HG03565 (cell line): ENCODE data around the gene SERTM2.
A peak's percentile ranks its signal among the peaks of the same experiment; 100 is the strongest.
"Not testable (repeated sequence)": the region's sequence is repeated elsewhere in the genome, so short reads cannot be mapped to it uniquely, and the experiment has no call there.

Source experiments
- ATAC-seq: cut with Tn5 transposase; IDR thresholded peaks from one replicate; pipeline ENCODE4 v1.9.1; 2021; ENCODE audit warnings: mild to moderate bottlenecking, moderate library complexity; ENCODE audit not compliant: unreplicated experiment

The SERTM2 gene

DNA sequence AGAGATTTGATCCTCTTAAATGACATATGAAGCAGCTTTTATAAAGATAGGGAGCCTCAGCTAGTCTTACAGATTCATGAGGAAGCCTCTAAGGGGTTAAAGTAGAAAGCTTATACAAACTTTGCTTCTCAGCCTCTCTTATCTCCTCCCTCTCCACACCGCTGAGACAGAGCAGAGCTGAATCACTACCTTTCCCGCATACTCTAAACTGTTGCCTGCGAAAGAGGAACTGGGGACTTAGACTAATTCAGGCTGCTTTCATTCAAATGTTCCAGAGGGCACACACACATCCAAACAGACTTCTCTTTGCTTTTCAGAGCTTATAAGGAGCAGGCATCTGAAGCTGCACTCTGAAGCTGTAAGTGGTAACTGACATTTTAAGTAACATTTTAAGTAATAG, at the start of gene SERTM2:
Gene SERTM2, plus strand, starts transcription at position 169 of the 400 bp plus-strand sequence. CDS start 7,213 bp downstream, outside the sequence.
- peak; percentile 91 for ATAC-seq

DNA sequence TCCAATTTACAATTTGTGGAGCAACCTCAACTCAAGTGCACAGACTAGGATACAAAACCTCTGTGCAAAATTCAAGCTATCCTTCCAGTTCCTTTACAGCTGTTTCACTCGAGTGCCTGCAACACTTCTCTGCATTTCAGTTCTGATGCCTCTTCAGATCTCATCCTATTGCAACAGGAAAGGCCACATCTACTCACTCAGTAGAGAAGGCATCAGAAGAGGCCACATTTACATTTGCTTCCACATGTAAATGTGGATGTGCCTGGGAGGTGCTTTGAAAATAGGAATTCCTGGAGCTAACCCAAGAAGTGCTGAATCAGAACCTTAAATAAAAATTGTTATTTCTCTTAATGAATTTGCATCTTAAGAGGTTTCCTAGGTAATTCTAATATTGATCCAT, 45.8 kb upstream of the SERTM2 start:
- ATAC-seq, result no peak

DNA sequence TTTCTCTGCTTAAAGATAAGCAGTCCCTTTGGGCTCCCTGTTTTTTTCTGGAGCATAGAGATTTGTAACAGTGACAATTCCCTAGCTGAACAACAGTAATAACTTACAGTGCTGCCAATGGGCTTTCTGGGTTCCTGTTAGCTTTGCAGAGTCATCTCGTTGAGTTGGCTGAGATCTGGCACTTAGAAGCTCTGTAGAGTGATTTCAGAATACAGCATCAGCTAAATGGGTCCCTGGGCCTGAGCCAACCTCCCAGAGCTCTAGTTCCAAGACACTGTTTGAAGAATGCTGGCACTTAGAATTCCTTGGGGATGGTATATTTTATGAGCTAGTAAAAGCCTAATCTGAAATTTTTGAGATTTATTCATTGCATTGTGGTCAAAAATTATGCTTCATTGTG, 43.5 kb upstream of the SERTM2 start:
- no peak for ATAC-seq

DNA sequence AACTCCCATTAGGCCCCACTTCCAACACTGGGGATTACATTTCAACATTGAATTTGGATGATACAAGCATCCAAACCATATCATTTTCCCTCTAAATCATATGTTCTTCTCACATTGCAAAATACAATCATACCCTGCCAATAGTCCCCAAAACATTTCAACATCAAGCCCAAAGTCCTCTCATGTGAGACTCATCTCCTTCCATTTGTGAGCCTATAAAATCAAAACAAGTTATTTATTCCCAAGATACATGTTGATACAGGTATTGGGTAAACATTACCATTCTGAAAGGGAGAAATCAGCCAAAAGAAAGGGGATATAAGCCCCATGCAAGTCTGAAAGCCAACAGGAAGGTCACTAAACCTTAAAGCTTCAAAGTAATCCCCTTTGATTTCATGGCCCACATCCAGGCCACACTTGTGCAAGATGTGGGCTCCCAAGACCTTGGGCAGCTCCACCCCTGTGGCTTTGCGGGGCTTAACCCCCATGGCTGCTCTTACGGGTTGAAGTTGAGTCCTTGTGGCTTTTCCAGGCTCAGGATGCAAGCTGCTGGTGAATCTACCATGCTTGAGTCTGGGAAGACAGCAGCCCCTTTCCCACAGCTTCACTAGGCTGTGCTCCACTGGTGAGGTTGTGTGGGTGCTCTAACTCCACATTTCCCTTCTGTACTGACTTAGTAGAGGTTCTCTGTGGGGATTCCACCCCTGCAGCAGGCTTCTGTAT, 40.6 kb upstream of the SERTM2 start:
- no peak for ATAC-seq

DNA sequence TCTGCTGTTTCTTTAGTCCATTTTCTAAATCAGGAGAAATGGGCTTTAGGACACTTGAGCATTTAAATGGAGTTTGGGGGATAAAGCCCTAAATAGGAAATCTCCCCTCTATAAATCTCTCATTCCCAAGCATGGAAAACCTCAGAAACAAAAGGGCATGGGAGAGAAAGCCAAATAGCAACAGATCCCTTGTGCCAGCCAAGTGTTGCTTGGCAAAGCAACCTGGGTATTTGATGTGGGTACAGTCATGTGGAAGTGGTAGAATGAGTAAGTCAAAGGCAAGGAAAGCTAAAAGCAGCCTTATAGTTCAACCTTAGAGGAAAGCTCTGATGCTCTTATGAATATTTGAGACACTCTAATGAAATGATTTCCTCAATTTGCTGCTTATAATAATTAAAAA, 29.5 kb upstream of the SERTM2 start:
- ATAC-seq, result no peak

DNA sequence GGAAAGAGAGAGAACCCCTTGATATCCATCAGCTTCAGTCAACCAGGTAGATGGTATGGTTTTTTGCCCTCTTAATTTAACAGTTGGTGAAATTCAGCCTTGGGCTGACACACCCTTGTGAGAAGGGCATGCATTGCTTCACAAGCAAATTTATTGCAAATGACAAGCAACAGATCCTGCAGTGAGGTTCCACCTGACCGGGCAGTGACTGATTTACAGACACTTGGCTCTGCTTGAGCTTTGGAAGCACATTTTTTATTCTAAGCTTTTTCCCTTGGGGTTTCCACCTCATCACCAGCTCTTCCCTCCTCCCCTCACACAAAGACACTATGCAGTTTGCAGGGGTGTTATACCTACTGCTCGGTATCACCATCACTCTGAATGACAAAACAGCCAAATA, 28.3 kb upstream of the SERTM2 start:
- ATAC-seq, result no peak

DNA sequence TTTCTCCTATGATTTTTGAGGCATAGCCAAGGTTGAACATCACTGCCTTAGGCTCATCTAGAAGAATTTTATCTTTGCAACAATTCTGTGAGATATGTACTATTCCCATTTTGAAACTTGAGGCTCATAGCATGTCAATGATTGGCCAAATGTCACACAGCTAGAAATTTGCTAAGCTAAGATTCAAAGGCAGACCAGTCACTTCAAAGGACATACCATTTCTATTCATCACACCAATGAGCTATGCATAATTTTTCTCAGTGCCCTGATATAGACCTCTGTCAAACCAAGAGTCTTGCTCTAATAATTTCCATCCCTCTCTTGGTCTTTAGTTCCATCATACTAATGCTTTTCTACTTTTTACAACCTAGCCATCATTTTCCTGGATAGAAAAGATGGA, 27.6 kb upstream of the SERTM2 start:
- no peak for ATAC-seq

DNA sequence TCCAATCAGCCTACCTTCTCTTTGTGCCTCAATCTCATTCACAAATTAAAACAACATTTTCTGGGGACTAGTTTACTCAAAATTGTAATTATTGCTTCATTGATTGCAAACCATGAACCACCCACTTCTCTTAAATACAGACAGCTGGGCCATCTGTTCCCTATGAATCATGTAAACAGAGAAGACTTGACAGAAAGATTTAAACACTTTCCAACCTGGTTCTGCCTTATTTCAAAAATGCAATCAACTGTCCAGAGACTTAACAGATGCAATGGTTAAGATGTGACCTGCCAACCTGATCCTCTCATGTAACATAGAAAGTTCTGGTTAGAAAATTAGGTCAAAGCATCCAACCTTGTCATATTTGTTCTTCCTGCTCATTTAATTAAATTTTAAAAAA, 20.8 kb upstream of the SERTM2 start:
- no peak for ATAC-seq

DNA sequence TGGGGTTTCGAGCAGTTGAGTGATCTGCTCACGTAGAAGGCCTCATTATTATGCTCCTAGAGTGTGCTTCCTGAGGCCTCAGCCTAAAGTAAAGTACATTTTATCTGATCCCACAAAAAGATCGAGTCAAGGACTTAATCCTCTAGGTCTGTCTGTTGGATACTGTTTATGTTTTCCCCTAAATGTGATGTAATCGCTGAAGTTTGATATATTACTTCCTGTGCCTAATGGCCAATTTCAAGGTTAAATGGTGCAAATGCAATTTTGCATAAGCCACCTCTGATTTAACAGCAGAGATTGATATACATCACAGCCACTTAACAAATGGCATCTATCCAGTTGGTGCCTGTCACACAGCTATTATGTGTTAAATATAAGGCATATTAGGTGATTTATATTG, 19.4 kb upstream of the SERTM2 start:
- no peak for ATAC-seq

DNA sequence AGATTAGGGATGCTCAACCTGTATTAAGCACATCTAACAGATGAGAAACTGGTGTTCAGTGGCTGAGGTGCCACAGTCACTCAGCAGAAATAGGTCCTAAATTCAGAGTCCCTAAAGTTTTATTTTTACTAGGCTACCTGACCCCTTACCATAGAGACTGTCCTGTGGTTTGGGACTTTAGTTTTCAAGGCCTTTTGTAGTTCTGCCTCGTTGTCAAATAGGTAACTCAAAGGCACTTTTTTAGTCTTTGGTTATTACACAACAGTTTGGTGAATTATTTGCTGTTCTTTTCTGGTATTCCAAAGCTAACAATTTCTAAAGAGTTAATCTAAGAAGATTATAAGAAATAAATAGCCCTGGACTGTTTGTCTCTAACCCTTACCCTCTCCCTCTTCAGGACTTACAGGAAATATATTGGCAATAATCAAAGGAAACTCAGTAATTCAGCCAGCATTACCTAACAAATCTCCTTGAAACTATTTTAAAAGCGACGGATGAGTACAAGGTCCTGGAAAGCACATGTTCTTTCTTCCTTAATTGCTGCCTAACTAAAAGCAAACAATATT, 12.8 kb upstream of the SERTM2 start:
- ATAC-seq, result no peak

DNA sequence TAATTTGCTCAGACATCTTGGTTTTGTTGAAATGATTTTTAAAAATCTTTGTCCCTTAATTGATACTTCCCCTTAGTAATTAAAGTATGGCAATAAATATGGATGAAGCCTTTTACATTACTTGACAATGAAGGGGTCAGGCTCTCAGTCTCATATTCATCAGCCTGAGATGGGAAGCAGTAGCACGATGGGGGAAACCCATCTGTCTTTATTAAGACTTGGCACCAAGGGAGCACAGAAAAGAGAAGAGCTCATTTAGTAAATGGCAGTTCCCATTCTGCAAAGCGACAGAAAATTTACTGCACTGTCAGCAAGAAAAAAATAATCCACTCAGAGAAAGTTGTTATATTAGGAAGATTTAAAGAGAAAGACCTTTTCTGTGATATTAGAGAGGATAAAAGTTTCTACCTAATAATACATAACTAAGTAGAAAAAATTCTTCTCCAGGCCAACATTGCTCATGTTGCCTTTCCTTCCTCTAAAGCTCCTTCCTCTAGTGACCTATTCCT, 7.9 kb upstream of the SERTM2 start:
- ATAC-seq, result no peak

DNA sequence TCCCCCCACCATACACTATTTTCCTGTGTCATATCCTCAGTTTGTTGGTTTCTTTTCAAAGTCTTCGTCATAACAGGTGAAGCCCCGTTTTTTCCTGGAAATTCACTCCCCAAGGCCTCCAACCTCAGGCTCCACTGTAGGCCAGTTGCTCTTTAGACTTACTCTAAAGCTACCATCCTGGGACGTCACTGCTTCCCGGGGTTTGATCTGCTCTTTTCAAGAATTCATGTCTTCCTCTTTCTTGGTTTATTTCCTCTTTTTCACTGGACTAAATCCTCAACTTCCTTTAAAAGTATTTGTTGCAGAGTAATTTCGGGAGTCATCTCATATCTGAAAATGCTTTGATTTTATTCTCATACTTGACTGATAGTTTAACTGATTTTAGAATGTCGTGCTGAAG, 6.5 kb upstream of the SERTM2 start:
- ATAC-seq, result no peak

DNA sequence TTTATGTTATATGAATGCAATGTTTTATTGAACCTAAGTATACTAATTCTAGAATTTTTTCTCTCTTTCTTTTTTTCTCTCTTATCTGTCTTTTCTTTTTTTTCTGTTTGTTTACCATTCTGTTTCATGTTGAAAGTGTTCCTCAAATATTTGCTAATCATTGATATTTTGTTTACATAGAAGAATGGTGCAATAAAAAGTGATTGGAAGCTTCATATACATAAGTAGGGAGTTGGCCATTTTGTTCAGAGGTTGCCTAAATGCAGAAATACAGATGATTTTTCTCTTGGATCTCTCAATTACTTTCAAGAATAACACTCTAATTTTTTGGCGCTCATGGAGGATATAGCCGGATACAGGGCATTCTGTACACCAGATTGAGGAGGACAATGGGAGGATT, 5.7 kb upstream of the SERTM2 start:
- no peak for ATAC-seq

DNA sequence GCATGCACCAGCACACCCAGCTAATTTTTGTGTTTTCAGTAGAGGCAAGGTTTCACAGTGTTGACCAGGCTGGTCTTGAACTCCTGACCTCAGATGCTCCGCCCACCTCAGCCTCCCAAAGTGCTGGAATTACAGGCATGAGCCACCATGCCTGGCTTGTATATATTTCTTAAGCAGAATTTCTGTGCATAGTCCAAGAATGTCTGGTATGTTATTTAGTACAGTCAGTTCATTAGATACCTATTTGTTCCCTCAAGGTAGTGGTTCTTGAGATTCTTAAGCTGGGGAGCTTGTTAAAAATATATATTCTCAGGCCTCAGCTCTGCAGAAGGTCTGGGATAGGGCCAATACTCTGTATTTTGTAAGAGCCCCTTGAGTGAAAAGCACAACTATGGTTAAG, 4.6 kb upstream of the SERTM2 start:
- no peak for ATAC-seq

DNA sequence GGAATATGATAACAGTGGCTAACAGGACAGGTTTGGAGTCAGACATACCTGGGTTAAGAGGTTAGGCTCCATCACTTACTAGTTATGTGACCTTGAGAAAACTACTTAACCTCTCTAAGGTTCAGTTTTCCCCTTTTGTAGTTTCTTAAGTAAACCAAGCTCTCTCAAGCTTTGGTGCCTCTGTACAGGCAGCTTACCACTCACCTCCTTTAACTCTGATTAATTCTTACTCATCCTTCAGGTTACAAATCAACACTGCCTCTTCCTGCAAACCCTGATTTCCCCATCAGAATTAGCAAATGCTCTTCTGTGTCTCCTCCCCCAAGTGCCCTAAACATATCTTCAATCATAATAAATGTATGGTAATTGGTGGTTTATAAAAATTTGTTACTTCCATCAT, 3.5 kb upstream of the SERTM2 start:
- no peak for ATAC-seq

DNA sequence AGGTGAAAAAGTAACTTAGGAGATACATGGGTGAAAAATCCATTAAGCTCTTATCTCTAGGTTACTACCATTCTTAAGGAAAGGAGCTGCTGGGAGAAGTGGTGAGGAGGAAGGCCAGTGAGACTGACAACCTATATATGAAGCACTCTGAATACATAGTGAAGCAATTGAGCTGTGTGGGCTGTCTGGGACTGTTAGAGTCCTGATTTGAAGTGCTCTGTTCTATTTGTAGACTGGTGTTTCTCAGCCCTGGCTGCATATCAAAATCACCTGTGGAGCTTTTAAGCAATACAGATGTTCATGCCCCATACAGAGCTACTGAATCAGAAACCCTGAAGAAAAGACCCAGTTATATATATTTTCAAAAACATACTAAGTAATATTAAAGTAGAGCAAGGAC, 3.9 kb downstream of the SERTM2 start:
- ATAC-seq, result no peak

DNA sequence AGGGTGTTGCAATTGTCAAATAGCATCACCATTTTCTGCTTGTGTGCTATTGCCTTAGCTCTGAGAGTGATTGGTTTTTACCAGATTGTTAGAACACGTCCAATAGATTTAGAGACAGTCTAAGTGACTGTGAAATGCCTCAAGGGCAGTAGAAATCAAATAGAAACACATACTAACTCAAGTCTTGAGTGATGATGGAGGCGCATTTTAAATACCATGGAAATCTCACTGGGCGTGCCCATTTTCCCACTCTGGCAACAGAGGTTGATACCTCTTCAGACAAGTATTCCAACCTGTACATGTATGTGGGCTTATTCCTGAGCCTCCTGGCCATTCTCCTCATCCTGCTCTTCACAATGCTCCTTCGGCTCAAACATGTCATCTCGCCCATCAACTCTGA, 7.2 kb downstream of the SERTM2 start:
- ATAC-seq, result no peak

DNA sequence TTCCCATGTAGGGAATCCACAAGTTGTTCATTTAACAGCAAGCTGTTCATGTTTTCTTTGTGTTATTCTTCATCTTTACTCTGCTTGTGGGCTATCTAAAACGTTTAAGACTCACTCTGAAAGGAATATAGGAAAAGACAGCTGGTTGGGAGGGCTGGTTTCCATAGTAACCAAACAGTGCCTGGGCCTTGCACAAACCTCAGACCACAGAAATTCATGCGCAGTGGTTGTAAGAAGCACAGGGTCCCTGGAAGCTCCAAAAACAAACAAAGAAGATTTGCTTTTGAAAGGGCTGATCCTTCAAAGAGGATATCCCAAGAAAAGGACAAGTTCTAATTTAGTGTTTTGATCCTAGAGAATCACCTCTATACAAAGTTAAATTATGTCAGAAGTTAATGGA, 7.8 kb downstream of the SERTM2 start:
- no peak for ATAC-seq

DNA sequence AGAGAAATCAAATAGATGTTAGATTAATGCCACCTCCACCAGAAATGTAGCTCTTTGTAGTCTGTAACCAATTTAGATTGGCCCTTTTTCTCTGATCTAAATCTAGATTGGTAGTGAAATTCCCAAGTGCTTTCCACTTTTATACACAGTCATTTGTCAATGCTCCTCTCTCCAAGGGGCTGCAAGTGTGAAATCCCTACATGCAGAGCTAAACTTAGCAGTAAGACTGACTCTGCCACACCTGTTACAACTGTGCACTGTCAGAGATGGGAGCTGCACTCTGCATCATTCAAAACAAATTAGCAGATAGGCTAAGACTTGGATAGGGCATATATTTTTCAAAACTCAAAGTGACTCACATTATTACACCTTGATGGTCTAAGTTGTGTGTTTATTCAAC, 9.1 kb downstream of the SERTM2 start:
- ATAC-seq, result no peak

DNA sequence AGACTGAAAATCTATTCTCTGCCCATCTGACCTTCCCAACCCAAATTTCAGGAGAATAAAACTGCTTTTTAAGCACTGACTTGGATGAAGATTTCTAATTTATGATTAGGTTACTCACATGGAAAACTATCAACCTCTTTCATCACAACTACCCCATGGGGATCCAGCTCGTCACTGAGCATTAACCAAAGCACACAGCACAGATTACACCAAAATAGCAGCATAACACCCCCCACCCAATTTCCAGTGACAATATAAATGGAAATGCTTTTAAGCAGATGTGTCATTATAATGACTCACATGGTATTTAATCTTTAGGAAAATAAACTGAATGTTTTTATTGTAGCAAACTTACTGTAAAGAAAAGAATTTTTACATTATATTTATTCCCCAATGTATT, 9.7 kb downstream of the SERTM2 start:
- ATAC-seq, result no peak

DNA sequence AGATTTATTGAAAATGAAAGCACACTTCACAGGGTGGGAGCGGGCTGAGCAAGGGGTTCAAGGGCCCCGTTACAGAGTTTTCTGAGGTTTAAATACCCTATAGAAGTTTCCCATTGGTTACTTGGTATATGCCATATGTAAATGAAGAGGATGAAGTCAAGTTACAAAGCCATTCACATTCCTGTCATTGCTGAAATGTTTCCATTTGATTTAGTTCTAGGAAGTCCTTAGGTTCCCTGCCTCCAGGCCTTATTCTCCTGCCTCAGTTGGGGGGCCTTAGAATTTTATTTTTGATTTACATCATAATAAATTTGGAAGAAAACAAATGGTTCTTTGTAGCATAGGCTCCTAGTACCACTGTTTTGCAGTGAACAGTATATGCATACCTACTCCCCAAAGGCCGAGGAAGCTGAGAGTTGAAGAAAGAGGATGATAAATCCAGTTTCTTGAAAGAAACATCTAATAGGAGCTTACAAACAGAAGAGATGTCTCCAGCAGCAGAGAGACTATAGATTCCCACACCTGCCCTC, 31.8 kb downstream of the SERTM2 start:
- ATAC-seq, result no peak

DNA sequence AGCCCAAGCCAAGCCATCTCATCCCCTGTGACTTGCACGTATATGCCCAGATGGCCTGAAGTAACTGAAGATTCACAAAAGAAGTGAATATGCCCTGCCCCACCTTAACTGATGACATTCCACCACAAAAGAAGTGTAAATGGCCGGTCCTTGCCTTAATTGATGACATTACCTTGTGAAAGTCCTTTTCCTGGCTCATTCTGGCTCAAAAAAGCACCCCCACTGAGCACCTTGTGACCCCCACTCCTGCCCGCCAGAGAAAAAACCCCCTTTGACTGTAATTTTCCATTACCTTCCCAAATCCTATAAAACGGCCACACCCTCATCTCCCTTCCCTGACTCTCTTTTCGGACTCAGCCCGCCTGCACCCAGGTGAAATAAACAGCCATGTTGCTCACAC, 37.8 kb downstream of the SERTM2 start:
- not testable (repeated sequence) for ATAC-seq
